SK-N-SH (cell line): Measurements from ENCODE around the gene PARD3. TPM values are rescaled to one million over a fixed set of nuclear protein-coding genes. Genes with fewer than 3 reads are reported as not detected.
"Not testable (repeated sequence)": the region's sequence is repeated elsewhere in the genome, so short reads cannot be mapped to it uniquely, and the experiment has no call there.

ENCODE experiments used
- CTCF ChIA-PET: fragments of 300-600, 350-600 bp; formaldehyde crosslinking; extraction: SDS; loops from one replicate; lab custom pipeline; 2021; lab: Yijun Ruan, JAX
- POLR2A ChIA-PET: fragments of 350-600 bp; sonication (Branson Sonifier 250); formaldehyde crosslinking; extraction: SDS; loops from one replicate; lab custom pipeline; 2020; ENCODE audit warnings: antibody characterized with exemption, inconsistent platforms; lab: Yijun Ruan, JAX
- DNase-seq: peaks from one replicate; pipeline ENCODE4 v3.0.0; 2012
- H2AFZ ChIP-seq: fragments of 200-600 bp; sonication (generic); 2 replicates; pipeline ENCODE4 v1.8.1; 2016; ENCODE audit warnings: antibody characterized with exemption, mild to moderate bottlenecking, low read depth
- H3F3A ChIP-seq: fragments of 200-600 bp; sonication (generic); replicated peaks from 2 replicates; pipeline ENCODE3; 2016; ENCODE audit warnings: antibody characterized with exemption, mild to moderate bottlenecking; ENCODE audit not compliant: insufficient read depth
- H3K27ac ChIP-seq, 2 experiments: fragments of 200-500 bp in 1 of 2; fragments of 200-600 bp in 1 of 2; sonication (Bioruptor generic) in 1 of 2; sonication (generic), shearing (Covaris generic) in 1 of 2; 2 replicates each; pipeline versions ENCODE4 v1.5.1 to v1.6.1; 2014 to 2016; ENCODE audit warnings: low read depth in 2 of 2, inconsistent platforms in 1 of 2, low read length in 1 of 2, mild to moderate bottlenecking in 1 of 2, mixed read lengths in 1 of 2
- H3K27me3 ChIP-seq: fragments of 200-600 bp; sonication (generic), shearing (Covaris generic); 2 replicates; pipeline ENCODE4 v1.6.1; 2016; ENCODE audit warnings: mixed run types; ENCODE audit not compliant: insufficient read depth
- H3K36me3 ChIP-seq, 2 experiments: fragments of 200-500 bp in 1 of 2; fragments of 200-600 bp in 1 of 2; sonication (Bioruptor generic) in 1 of 2; sonication (generic) in 1 of 2; replicated peaks in 1 of 2; 2 replicates each; pipeline versions ENCODE3 to v1.5.1; 2014 to 2016; ENCODE audit warnings: low read length in 1 of 2, mild to moderate bottlenecking in 1 of 2; ENCODE audit not compliant: insufficient read depth in 2 of 2, control insufficient read depth in 1 of 2
- H3K4me1 ChIP-seq, 2 experiments: fragments of 200-500 bp in 1 of 2; fragments of 200-600 bp in 1 of 2; sonication (Bioruptor generic) in 1 of 2; sonication (generic), shearing (Covaris generic) in 1 of 2; 2 replicates each; pipeline versions ENCODE4 v1.5.1 to v1.6.1; 2014 to 2016; ENCODE audit warnings: low read depth in 1 of 2, low read length in 1 of 2, mixed run types in 1 of 2; ENCODE audit not compliant: insufficient read depth in 2 of 2, control insufficient read depth in 1 of 2
- H3K4me2 ChIP-seq: fragments of 200-600 bp; sonication (generic), shearing (Covaris generic); 2 replicates; pipeline ENCODE4 v1.6.1; 2017; ENCODE audit warnings: mixed run types
- H3K4me3 ChIP-seq, 2 experiments: fragments of 200-500 bp in 1 of 2; fragments of 200-600 bp in 1 of 2; sonication (Bioruptor generic) in 1 of 2; sonication (generic), shearing (Covaris generic) in 1 of 2; 2 replicates each; pipeline versions ENCODE4 v1.5.1 to v1.8.1; 2014 to 2016; ENCODE audit warnings: low read depth in 2 of 2, inconsistent platforms in 1 of 2, low read length in 1 of 2, mild to moderate bottlenecking in 1 of 2, mixed read lengths in 1 of 2, moderate library complexity in 1 of 2
- H3K79me2 ChIP-seq: fragments of 200-600 bp; sonication (generic); 2 replicates; pipeline ENCODE4 v1.8.1; 2017; ENCODE audit warnings: mild to moderate bottlenecking; ENCODE audit not compliant: insufficient read depth
- H3K9ac ChIP-seq: fragments of 200-600 bp; sonication (generic); 2 replicates; pipeline ENCODE4 v1.6.1; 2017; ENCODE audit warnings: mixed run types
- H3K9me2 ChIP-seq: fragments of 200-600 bp; sonication (generic); 2 replicates; pipeline ENCODE4 v1.6.1; 2017; ENCODE audit warnings: mixed run types
- H3K9me3 ChIP-seq: fragments of 200-600 bp; sonication (generic); 2 replicates; pipeline ENCODE4 v1.6.1; 2017; ENCODE audit warnings: mixed run types, mild to moderate bottlenecking, moderate library complexity
- H4K20me1 ChIP-seq: fragments of 200-600 bp; sonication (generic); 2 replicates; pipeline ENCODE4 v1.6.1; 2017; ENCODE audit warnings: mild to moderate bottlenecking, mixed run types; ENCODE audit not compliant: insufficient read depth
- CHD2 ChIP-seq: fragments of 150-350 bp; IDR thresholded peaks from 2 replicates; pipeline ENCODE4 v1.6.1; 2018; ENCODE audit warnings: low read length; ENCODE audit not compliant: partially characterized antibody
- ELF1 ChIP-seq: IDR thresholded peaks from 2 replicates; pipeline ENCODE4 v1.4.0; 2012
- EZH2phosphoT487 ChIP-seq: fragments of 200-600 bp; sonication (generic); IDR thresholded peaks from 2 replicates; pipeline ENCODE4 v1.6.1; 2017; ENCODE audit warnings: low read depth, mixed run types, mild to moderate bottlenecking, antibody characterized with exemption, moderate library complexity, borderline replicate concordance
- JUND ChIP-seq: IDR thresholded peaks from 2 replicates; pipeline ENCODE4 v1.4.0; 2012
- MAX ChIP-seq: IDR thresholded peaks from 2 replicates; pipeline ENCODE4 v1.4.0; 2012; ENCODE audit warnings: low read depth
- MXI1 ChIP-seq: IDR thresholded peaks from 2 replicates; pipeline ENCODE4 v1.6.1; 2012; ENCODE audit warnings: mild to moderate bottlenecking, low read depth, low read length, improper control_type of control experiment
- PBX3 ChIP-seq: IDR thresholded peaks from 2 replicates; pipeline ENCODE4; 2012
- POLR2AphosphoS5 ChIP-seq: IDR thresholded peaks from 2 replicates; pipeline ENCODE4 v1.6.1; 2012; ENCODE audit warnings: low read depth, low read length
- RXRA ChIP-seq: IDR thresholded peaks from 2 replicates; pipeline ENCODE4 v1.4.0; 2012; ENCODE audit warnings: low read depth, mild to moderate bottlenecking, borderline replicate concordance
- USF1 ChIP-seq: IDR thresholded peaks from 2 replicates; pipeline ENCODE4 v1.4.0; 2012; ENCODE audit warnings: low read depth, borderline replicate concordance
- ZBTB33 ChIP-seq: IDR thresholded peaks from 2 replicates; pipeline ENCODE4 v1.4.0; 2012; ENCODE audit warnings: low read depth, borderline replicate concordance
- WGBS: methylation state at CpG from one replicate; pipeline ENCODE4 v1.1.6; 2017; ENCODE audit warnings: low lambda C conversion rate; 5-methylcytosine and 5-hydroxymethylcytosine counted together
- polyA plus RNA-seq, 3 experiments: library from polyadenylated mRNA; depleted of rRNA; stranded (reverse); fragments of >200 nt; gene quantifications; 2 replicates each; pipeline ENCODE4 v1.2.3, GENCODE V29; 2012

PARD3 gene
- polyA plus RNA-seq, 1 of the 3 experiments (the other 2 are of a cell fraction), result 29.4 TPM

- no peak overlapping the region for H3K9ac ChIP-seq
Observed at GRCh38 chr10:34075254-34075926, 739.7 kb downstream of the PARD3 start.

GRCh38 chr10:34074051-34074450 lies 741.0 kb downstream of the PARD3 start:
- H4K20me1 ChIP-seq, result no peaks in the 10 kb centered on the region
- H3K36me3 ChIP-seq, result no peaks in the 10 kb centered on the region
- CTCF ChIA-PET, result no interaction called here
- H3K79me2 ChIP-seq, result no peaks in the 10 kb centered on the region
- no peaks in the 10 kb centered on the region for H3K27me3 ChIP-seq
- no peak overlapping the region for H3K4me3 ChIP-seq
- no peaks in the 10 kb centered on the region for H3F3A ChIP-seq
- no peak overlapping the region for H2AFZ ChIP-seq
- no peak for TF ChIP-seq PBX3
- no peak for TF ChIP-seq MXI1
- no peak for TF ChIP-seq EZH2phosphoT487
- no peak for TF ChIP-seq CHD2
- no peak for TF ChIP-seq ZBTB33
- TF ChIP-seq POLR2AphosphoS5, result no peak
- TF ChIP-seq, all 33 proteins: peak for 0
- Histone ChIP-seq H3K27ac (no peak overlapping the region), H3K4me1 (no peaks in the 10 kb centered on the region), H3K4me2 (no peak overlapping the region), H3K9ac (no peak overlapping the region), H3K9me3 (no peaks in the 10 kb centered on the region), H3K9me2 (no peaks in the 10 kb centered on the region)
- POLR2A ChIA-PET, result no interaction called here
- no peak for DNase-seq
- 74% methylated on average over 3 of the region's 3 CpGs for WGBS

More at GRCh38 chr10:34075254-34075926, 739.7 kb downstream of the PARD3 start:
- CTCF ChIA-PET, result interaction anchor here (1.0 kb wide), 1 partner anchor 215 kb away, joined by 3 read pairs; no protein-coding TSS in a partner anchor
- Histone ChIP-seq H4K20me1 (no peaks in the 10 kb centered on the region), H3K9me2 (no peaks in the 10 kb centered on the region), H2AFZ (no peak overlapping the region), H3K4me3 (no peak overlapping the region), H3K9me3 (no peaks in the 10 kb centered on the region), H3F3A (no peaks in the 10 kb centered on the region), H3K4me2 (no peak overlapping the region), H3K79me2 (no peaks in the 10 kb centered on the region), H3K36me3 (no peaks in the 10 kb centered on the region), H3K27me3 (no peaks in the 10 kb centered on the region), H3K27ac (no peak overlapping the region), H3K4me1 (no peaks in the 10 kb centered on the region)
- TF ChIP-seq RXRA (no peak), MXI1 (no peak), EZH2phosphoT487 (no peak), USF1 (no peak), ELF1 (no peak), JUND (no peak), MAX (no peak)
- WGBS, result 73% methylated on average over 4 of the region's 6 CpGs
- no peak for DNase-seq
- POLR2A ChIA-PET, result no interaction called here

GRCh38 chr10:34067741-34068140 lies 747.4 kb downstream of the PARD3 start:
- H3K36me3 ChIP-seq, H3K4me1 ChIP-seq, H3K79me2 ChIP-seq, H3F3A ChIP-seq, CTCF ChIA-PET, H3K9me2 ChIP-seq, H3K9ac ChIP-seq, DNase-seq, POLR2A ChIA-PET, H3K4me3 ChIP-seq, H4K20me1 ChIP-seq, H3K27ac ChIP-seq, H3K4me2 ChIP-seq, H3K9me3 ChIP-seq, H2AFZ ChIP-seq, H3K27me3 ChIP-seq: not testable (repeated sequence)
- 57% methylated on average over 4 of the region's 6 CpGs for WGBS
